GM19193 (cell line): ENCODE measurements around the gene UBR7.

Source experiments
- POLR2A ChIP-seq: IDR thresholded peaks from 4 replicates; pipeline ENCODE4 v1.6.1; 2011; ENCODE audit not compliant: insufficient read depth, insufficient read length; ENCODE audit errors: extremely low read depth

Gene UBR7

GRCh38 chr14:93199031-93199430 is 8.0 kb upstream of the UBR7 start:
- TF ChIP-seq POLR2A: no peak

- TF ChIP-seq POLR2A: no peak
Measured at GRCh38 chr14:93200553-93200952, 6.5 kb upstream of the UBR7 start.

GRCh38 chr14:93201155-93201704 is 5.8 kb upstream of the UBR7 start:
- TF ChIP-seq POLR2A: no peak

- TF ChIP-seq POLR2A: no peak
Measured at GRCh38 chr14:93207468-93208308, 632 bp downstream of the UBR7 start.

GRCh38 chr14:93212432-93212831 is 5.4 kb downstream of the UBR7 start:
- TF ChIP-seq POLR2A: no peak

GRCh38 chr14:93214598-93214997 is 7.5 kb downstream of the UBR7 start:
- no peak for TF ChIP-seq POLR2A

GRCh38 chr14:93219103-93219726 is 12.2 kb downstream of the UBR7 start:
- no peak for TF ChIP-seq POLR2A

GRCh38 chr14:93220509-93220908 is 13.5 kb downstream of the UBR7 start:
- no peak for TF ChIP-seq POLR2A

- TF ChIP-seq POLR2A: no peak
Measured at GRCh38 chr14:93223565-93223964, 16.5 kb downstream of the UBR7 start.

- TF ChIP-seq POLR2A: no peak
Measured at GRCh38 chr14:93228550-93228949, 21.5 kb downstream of the UBR7 start.

- TF ChIP-seq POLR2A: no peak
Measured at GRCh38 chr14:93230539-93230938, 23.5 kb downstream of the UBR7 start.

GRCh38 chr14:93231129-93231979 is 24.3 kb downstream of the UBR7 start:
- TF ChIP-seq POLR2A: no peak

GRCh38 chr14:93232159-93232558 is 25.1 kb downstream of the UBR7 start:
- TF ChIP-seq POLR2A: no peak

GRCh38 chr14:93234798-93235197 is 27.7 kb downstream of the UBR7 start:
- TF ChIP-seq POLR2A: no peak
